OCI-LY7 (cell line): ENCODE results near the gene UBE2S. TPM values are rescaled to one million over a fixed set of nuclear protein-coding genes. Genes with fewer than 3 reads are reported as not detected.

ENCODE experiments used
- BruUV-seq: library from RNA; stranded (reverse); fragments of 400-500 nt; replicated peaks from 2 replicates; lab custom pipeline; 2021; lab: Mats Ljungman, UMichigan
- CTCF ChIA-PET: fragments of 300-600 bp; sonication (Branson Sonifier 250); formaldehyde crosslinking; loops from one replicate; lab custom pipeline; 2022; ENCODE audit warnings: antibody characterized with exemption; ENCODE audit not compliant: unreplicated experiment; lab: Charles Lee
- POLR2A ChIA-PET: fragments of 300-600 bp; sonication (Branson Sonifier 250); formaldehyde crosslinking; loops from one replicate; lab custom pipeline; 2022; ENCODE audit warnings: antibody characterized with exemption; lab: Charles Lee
- DNase-seq: peaks from one replicate; pipeline ENCODE4 v3.0.0-alpha.2; 2015; ENCODE audit warnings: low spot score
- H2AFZ ChIP-seq: fragments of 200-600 bp; sonication (generic), shearing (Covaris generic); 2 replicates; pipeline ENCODE4 v1.6.1; 2014; ENCODE audit warnings: mild to moderate bottlenecking, antibody characterized with exemption, low read length, moderate library complexity
- H3K27ac ChIP-seq: fragments of 200-600 bp; sonication (generic); 2 replicates; pipeline ENCODE4 v1.5.1; 2014; ENCODE audit warnings: mixed run types, low read depth, mild to moderate bottlenecking, moderate library complexity, low read length, inconsistent platforms; ENCODE audit not compliant: poor library complexity, severe bottlenecking
- H3K36me3 ChIP-seq: fragments of 200-600 bp; sonication (generic); 2 replicates; pipeline ENCODE4 v1.6.1; 2014; ENCODE audit warnings: mild to moderate bottlenecking, antibody characterized with exemption, low read length, moderate library complexity, mixed read lengths; ENCODE audit not compliant: insufficient read depth
- H3K4me1 ChIP-seq: fragments of 200-600 bp; sonication (generic); 2 replicates; pipeline ENCODE4 v1.5.1; 2014; ENCODE audit warnings: mild to moderate bottlenecking, low read length; ENCODE audit not compliant: insufficient read depth, poor library complexity, severe bottlenecking
- H3K4me2 ChIP-seq: fragments of 200-600 bp; sonication (generic); 2 replicates; pipeline ENCODE4 v1.6.1; 2014; ENCODE audit warnings: mild to moderate bottlenecking, low read length
- H3K4me3 ChIP-seq: fragments of 200-600 bp; sonication (generic); 2 replicates; pipeline ENCODE4 v1.5.1; 2014; ENCODE audit warnings: mild to moderate bottlenecking, low read depth, low read length; ENCODE audit not compliant: poor library complexity, severe bottlenecking
- H3K79me2 ChIP-seq: fragments of 200-600 bp; sonication (generic); 2 replicates; pipeline ENCODE4 v1.6.1; 2016; ENCODE audit warnings: low read depth, mild to moderate bottlenecking, low read length, moderate library complexity, mixed read lengths; ENCODE audit not compliant: insufficient read depth
- H3K9me2 ChIP-seq: fragments of 200-600 bp; sonication (generic); 2 replicates; pipeline ENCODE4 v1.6.1; 2016; ENCODE audit warnings: mild to moderate bottlenecking, low read length, mixed read lengths; ENCODE audit not compliant: insufficient read depth
- H3K9me3 ChIP-seq: fragments of 200-600 bp; sonication (generic); 2 replicates; pipeline ENCODE4 v1.6.1; 2014; ENCODE audit warnings: mild to moderate bottlenecking, mixed run types, low read length, mixed read lengths
- H4K20me1 ChIP-seq: fragments of 200-600 bp; sonication (generic); 2 replicates; pipeline ENCODE4 v1.6.1; 2014; ENCODE audit warnings: mild to moderate bottlenecking, antibody characterized with exemption, low read length, moderate library complexity, mixed read lengths; ENCODE audit not compliant: insufficient read depth
- CTCF ChIP-seq: fragments of 200-600 bp; sonication (generic); conservative IDR thresholded peaks from 2 replicates; pipeline ENCODE4 v1.5.1; 2014; ENCODE audit warnings: mild to moderate bottlenecking, antibody characterized with exemption, low read length, moderate library complexity, mixed read lengths
- EZH2phosphoT487 ChIP-seq: fragments of 200-600 bp; sonication (generic); IDR thresholded peaks from 2 replicates; pipeline ENCODE4 v1.6.1; 2018; ENCODE audit warnings: low read depth, borderline replicate concordance, mild to moderate bottlenecking, mixed run types, antibody characterized with exemption, low read length, moderate library complexity, mixed read lengths
- intact Hi-C: fragments of 100-400 bp; cut with micrococcal nuclease; formaldehyde crosslinking; loops from one replicate; pipeline ENCODE4 v1.10.0; 2022; ENCODE audit not compliant: unreplicated experiment
- total RNA-seq, 2 experiments: library from RNA; depleted of rRNA in 1 of 2; stranded (reverse); fragments of >200 nt in 1 of 2; shearing (Covaris generic) in 1 of 2; gene quantifications; 2 replicates each; pipeline ENCODE4 v1.2.3, GENCODE V29; 2014 to 2022

The UBE2S gene
- total RNA-seq, 2 experiments from 2014 or later: 285 to 682 TPM

DNA sequence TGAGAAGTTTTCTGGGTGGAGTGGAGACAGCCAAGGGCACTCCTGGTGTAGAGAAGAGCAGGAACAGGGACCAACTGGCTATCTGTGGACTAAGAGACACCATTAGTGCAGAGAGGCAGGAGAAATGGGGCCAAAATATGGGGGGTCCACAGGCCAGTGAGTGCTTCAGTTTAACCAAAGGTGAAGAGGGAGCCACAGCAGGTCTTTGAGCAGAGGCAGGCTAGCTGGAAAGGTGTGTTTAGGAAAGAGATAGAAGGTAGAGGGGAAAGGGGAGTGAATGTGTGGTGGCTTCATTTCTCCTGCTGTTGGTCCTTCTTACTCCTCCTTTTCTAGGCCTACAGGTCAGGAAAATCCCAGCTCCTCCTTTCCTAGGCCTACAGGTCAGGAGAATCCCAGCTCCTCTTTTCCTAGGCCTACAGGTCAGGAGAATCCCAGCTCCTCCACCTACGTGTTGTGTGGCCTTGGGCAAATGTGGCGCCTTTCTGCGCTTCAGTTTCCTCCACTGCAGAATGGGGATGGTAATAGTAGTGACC lies 25.0 kb downstream of the UBE2S start:
- peak overlapping the region; percentile 63 for H3K4me3 ChIP-seq
- H3K36me3 ChIP-seq: peaks cover 18% of the 10 kb centered on the region
- H4K20me1 ChIP-seq: peaks cover 16% of the 10 kb centered on the region
- H2AFZ ChIP-seq: no peak overlapping the region
- peak overlapping the region; percentile 73 for H3K4me2 ChIP-seq
- TF ChIP-seq EZH2phosphoT487: no peak
- TF ChIP-seq CTCF: no peak
- POLR2A ChIA-PET: interaction anchor here (1.1 to 1.6 kb wide), 2 partner anchors 43 to 88 kb away, joined by 3 to 7 read pairs; partner anchors contain the start of gene KMT5C
- H3K9me3 ChIP-seq: no peaks in the 10 kb centered on the region
- no peaks in the 10 kb centered on the region for H3K9me2 ChIP-seq
- peaks cover 30% of the 10 kb centered on the region for H3K79me2 ChIP-seq
- no TSS peak for BruUV-seq
- intact Hi-C loops: no loop called here
- CTCF ChIA-PET: no interaction called here
- peaks cover 24% of the 10 kb centered on the region for H3K4me1 ChIP-seq
- no peak for DNase-seq
- no peak overlapping the region for H3K27ac ChIP-seq

DNA sequence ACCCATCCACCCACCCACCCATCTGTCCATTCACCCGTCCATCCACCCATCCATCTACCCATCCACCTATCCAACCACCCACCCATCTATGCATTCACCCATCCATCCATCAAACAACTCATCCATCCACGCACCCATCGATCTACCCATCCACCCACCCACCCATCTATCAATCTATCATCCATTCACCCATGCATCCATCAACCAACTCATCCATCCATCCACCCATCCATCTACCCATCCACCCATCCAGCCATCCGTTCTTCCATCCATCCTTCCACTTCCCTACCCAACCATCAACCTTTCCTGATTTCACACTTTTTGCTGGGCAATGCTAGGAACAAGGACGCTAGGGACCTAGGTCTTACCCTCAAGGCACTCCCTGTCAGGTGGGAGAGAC lies 25.6 kb downstream of the UBE2S start:
- DNase-seq: no peak
- H3K36me3 ChIP-seq: peaks cover 12% of the 10 kb centered on the region
- H3K9me3 ChIP-seq: no peaks in the 10 kb centered on the region
- H3K27ac ChIP-seq: no peak overlapping the region
- peaks cover 24% of the 10 kb centered on the region for H3K79me2 ChIP-seq
- H2AFZ ChIP-seq: no peak overlapping the region
- peaks cover 18% of the 10 kb centered on the region for H3K4me1 ChIP-seq
- BruUV-seq: no TSS peak
- H3K4me3 ChIP-seq: no peak overlapping the region
- intact Hi-C loops: no loop called here
- ChIA-PET POLR2A (no interaction called here), CTCF (interaction anchor here (0.6 kb wide), 1 partner anchor 21 kb away, joined by 5 read pairs; no protein-coding TSS in a partner anchor)
- H3K4me2 ChIP-seq: no peak overlapping the region
- no peaks in the 10 kb centered on the region for H3K9me2 ChIP-seq
- peaks cover 10% of the 10 kb centered on the region for H4K20me1 ChIP-seq
- no peak for TF ChIP-seq EZH2phosphoT487
- no peak for TF ChIP-seq CTCF

GRCh38 chr19:55379174-55379573 lies 28.4 kb downstream of the UBE2S start:
- Histone ChIP-seq H3K4me2 (no peak overlapping the region), H3K9me3 (no peaks in the 10 kb centered on the region), H3K27ac (no peak overlapping the region), H3K36me3 (no peaks in the 10 kb centered on the region), H3K79me2 (peaks cover 4% of the 10 kb centered on the region; the same call in 1 of the 2 replicates), H3K4me3 (no peak overlapping the region), H2AFZ (no peak overlapping the region), H3K9me2 (no peaks in the 10 kb centered on the region), H3K4me1 (peaks cover 8% of the 10 kb centered on the region), H4K20me1 (no peaks in the 10 kb centered on the region)
- no peak for DNase-seq
- CTCF ChIA-PET: no interaction called here
- POLR2A ChIA-PET: no interaction called here
- intact Hi-C loops: no loop called here
- no TSS peak for BruUV-seq
- no peak for TF ChIP-seq EZH2phosphoT487
- no peak for TF ChIP-seq CTCF
